Measurements from ENCODE around the gene EFCAB9.

EFCAB9 gene

DNA sequence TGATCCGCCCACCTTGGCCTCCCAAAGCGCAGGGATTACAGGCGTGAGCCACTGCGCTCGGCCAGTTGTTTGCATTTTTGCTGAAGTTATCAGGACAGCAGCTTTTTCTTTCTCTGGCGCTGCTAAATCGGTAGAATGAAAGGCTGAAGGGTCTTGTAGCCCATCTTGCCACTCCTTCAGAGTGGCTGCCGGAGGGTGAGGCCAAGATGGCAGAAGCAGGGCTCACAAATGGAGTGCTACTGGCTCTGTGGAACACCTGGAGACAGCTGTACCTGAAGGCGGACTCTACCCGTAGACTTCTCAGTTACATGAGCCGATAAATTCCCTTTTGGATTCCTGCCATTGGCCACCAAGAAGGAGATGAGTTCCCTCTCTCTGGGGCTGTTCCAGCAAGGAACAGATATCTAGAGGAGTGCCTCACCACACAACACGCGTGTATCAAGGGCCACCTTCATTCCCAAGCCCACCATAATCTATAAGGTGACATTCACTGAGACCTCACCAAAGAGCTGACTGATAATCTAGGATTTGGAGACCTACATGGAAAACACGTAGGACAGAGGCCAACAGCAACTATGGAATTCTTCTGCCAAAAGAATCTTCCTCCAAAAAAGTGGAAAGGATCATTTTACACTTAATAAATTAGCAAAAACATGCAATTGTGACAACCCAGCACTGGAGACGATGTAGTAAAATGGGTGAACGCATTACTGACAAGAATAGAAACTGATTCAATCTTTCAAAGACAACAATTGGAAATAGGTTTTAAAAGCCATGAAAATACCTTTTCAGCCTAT lies 27.7 kb upstream of the EFCAB9 start:
- DNase-seq = no peak

GRCh38 chr5:172167895-172168294 lies 26.1 kb upstream of the EFCAB9 start:
- DNase-seq = peak; percentile 1

DNA sequence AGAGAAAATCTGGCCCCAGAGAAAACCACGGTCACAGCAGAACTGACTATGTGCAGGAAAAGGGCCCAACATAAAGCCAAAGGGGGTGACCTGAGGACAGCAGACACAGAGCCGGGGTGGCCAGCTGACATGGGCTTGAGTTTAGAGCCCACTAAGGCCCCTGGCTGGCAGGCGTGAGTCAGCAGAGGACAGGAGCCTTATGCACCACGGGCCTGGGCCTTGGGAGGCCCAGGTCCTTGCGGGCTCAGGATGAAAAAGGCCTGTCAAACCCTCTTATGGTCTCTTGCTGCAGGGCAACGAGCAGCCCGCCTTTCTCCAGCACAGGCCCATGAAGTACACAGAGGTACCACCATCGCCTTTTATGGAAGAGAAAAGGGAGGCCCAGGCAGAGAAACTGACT lies 25.7 kb upstream of the EFCAB9 start:
- DNase-seq = peak; percentile 2

DNA sequence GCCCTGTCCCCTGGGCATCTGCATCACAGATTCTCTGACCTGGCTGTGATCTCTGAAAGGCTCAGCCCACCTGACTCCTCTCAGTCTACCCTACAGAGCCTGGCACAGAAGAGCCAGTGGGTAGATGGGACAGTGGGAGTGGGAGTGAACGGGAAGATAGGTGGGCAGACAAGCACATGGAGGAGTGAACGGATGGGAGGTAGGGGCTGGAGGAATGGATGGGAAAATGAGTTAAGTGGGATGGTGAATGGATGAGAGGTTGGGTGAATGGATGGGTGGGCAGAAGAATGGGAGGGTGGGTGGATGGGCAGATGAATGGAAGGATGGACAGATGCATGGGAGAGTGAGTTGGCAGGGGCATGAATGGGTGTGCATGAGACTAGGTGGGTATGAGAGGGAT lies 24.8 kb upstream of the EFCAB9 start:
- no peak for DNase-seq

DNA sequence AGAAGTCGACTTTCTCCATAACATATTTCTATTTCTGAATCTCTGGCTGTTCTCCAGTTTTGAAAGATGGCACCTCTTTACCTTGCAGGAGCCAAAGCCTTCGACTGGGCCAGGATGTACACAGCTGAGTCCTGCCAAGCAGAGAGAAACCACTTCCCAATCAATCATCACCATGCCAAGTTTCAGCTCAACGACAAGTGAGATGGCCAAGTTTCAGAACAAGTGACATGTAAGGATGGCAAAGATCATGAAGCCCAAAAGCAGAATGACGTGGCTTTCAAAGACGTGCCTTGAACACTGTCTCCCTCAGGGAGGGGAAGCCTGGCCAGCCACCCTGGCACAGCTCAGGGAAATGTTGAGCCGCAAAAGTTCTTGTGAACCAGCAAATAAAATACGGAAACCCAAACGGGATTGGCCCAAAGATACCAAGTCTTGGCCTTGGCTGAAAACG lies 23.7 kb upstream of the EFCAB9 start:
- peak; percentile 10 for DNase-seq

GRCh38 chr5:172171118-172171517 lies 22.9 kb upstream of the EFCAB9 start:
- no peak for DNase-seq

DNA sequence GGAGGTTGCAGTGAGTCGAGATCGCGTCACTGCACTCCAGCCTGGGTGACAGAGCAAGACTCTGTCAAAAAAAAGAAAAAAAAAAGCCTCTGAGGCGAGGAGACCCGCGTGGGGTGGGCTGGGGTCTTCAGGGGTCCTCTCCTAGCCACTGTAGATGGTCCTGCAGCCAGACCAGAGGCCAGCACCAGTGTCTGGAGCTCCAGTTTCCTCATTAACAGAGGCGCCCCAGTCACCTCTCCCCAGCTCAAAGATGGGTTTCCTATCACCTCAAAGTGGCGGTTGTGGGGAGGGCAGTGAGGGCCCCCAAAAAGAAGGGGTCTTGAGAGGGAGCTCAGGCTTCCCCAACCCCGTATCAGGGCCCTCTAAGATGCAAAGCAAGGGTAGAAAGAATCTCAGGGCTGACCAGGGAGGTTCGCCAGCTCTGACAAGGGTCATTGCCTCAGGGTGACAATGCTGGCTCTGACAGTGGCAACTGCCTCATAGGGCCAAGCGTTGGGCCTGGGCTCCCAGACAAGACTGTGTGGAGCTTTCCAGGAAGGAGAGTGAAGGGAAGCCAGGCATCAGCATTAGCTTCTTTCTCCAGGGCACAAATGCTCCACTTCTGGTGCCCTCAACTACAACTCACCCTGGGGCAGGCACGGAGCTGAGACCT lies 20.9 kb upstream of the EFCAB9 start:
- no peak for DNase-seq

- DNase-seq = peak; percentile 75
These were observed 20.3 kb upstream of the EFCAB9 start for GRCh38 chr5:172173564-172174153.

GRCh38 chr5:172175263-172175719 lies 18.7 kb upstream of the EFCAB9 start:
- DNase-seq = peak; percentile 94

- DNase-seq = no peak
These were observed 16.8 kb upstream of the EFCAB9 start for GRCh38 chr5:172177176-172177575.

DNA sequence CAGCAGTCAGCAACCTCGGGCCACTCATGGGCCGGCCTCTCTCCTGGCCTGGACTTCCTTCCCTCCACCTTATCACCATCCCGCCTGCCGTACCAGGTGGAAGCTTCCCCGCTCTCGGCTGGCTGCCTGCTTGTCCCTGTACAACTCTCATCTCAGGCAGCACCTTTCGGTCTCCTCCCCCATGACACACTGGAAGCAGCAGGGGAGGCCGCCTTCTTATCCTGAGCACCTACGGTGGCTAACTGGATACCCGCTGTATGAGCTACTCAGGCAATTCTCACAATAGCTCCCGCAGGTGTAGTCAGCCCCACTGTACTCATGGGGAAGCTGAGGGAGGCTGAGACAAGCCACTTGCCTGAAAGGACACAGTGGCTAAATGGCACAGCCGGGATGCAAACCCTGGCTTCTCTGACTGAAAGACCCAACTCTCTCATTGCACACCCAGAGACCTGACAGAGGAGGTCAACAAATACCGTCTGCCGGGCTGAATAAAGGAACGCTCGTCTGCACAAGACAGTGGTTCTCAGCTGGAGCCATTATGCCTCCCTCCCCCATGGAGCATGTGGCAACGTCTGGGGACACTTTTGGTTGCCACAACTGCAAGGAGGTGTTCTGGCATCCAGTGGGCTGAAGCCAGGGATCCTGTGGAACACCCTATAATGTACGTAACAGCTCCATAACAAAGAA lies 15.5 kb upstream of the EFCAB9 start:
- peak; percentile 64 for DNase-seq

GRCh38 chr5:172178991-172179989 lies 14.7 kb upstream of the EFCAB9 start:
- DNase-seq = peak; percentile 62

DNA sequence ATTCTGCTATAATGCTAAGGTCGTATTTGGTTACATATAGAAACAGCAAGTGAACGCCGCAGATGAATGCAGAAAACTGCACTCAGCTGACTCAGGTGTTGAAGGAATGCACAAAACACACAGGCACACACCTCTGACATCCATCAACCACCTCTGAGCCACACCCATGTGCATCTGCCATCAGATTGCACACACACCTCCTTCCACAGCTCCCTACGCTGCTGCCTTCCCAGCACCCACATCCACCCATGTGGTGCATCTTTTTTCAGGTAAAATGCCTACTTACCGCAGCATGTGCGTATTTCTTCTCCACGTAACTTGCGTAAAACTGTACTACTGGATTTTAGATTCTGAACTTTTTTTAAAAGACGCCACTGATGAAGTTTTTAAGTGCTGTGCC lies 13.0 kb upstream of the EFCAB9 start:
- peak; percentile 58 for DNase-seq

DNA sequence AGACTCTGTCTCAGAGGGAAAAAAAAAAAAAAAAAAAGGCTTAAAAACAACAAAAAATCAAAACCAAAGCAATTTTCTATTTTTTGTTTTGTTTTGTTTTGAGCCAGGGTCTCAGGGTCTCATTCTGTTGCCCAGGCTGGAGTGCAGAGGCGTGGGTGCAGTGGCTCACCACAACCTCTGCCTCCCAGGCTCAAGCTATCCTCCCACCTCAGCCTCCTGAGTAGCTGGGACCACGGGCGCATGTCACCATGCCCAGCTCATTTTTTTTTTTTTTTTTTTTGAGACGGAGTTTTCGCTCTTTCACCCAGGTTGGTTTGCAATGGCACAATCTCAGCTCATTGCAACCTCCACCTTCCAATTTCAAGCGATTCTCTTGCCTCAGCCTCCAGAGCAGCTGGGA lies 11.7 kb upstream of the EFCAB9 start:
- DNase-seq = no peak

DNA sequence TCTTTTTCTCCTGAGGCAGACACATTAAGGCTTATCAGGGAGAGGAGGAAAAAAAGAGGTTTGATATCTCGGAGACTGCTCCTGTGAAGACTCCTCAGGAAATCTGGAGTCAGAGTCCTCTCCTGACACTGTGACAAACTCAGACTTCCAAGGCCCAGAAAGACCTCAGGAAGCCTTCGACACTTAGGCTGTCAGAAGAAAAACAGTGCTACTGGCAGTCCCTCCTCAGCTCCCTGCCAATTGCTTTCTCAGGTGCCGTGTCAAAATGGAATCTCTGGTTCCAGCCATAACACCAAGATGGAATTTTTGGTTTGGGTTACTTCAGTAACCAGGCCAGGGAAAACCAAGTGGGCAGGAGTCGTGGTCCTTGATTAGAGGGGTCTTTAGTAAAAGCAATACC lies 10.1 kb upstream of the EFCAB9 start:
- no peak for DNase-seq

GRCh38 chr5:172185096-172185461 lies 8.9 kb upstream of the EFCAB9 start:
- DNase-seq = no peak

- no peak for DNase-seq
These were observed 7.8 kb upstream of the EFCAB9 start for GRCh38 chr5:172186114-172186695.

DNA sequence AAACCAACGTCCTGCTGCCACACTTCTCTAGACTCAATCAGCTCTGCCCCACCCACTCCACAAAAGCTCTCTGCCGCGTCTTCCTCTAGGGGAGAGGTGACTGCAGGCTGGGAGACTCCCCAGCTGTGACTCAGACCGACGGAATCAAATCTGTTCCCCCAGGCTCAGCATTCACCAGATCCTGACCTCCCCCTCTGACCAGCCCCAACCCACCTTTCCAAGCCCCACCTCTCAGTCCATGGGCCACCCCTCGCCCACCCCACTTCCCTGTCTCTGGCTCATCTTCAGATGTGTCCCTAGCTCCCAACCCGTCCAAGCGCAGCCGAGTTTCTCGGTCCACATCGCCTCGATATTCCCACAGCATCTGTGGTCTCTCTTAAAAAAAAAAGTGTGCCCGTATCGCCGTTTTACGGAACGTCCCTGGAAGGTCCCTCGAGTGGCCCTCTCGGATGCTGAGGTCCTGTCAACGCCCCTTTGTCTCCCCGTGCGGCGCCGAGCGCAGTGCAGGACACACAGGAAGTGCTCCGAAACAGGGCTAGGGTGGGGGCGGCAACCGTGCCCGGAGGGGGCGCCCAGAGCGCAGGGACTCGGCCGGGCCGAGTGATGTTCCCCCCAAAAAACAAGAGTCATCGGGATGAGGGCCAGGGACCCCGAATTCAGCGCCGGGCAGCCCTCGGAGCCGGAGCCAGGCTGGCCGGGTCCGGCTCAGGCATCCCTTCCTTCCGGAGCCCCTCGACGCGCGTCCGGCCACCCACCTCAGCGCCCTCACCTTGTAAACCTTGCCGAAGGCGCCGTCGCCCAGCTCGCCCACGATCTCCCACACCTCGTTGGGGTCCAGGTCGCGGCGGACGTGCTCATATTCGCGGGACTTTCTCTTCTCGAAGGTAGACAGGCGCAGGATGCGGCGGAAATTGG lies 6.6 kb upstream of the EFCAB9 start:
- DNase-seq = peak; percentile 80

DNA sequence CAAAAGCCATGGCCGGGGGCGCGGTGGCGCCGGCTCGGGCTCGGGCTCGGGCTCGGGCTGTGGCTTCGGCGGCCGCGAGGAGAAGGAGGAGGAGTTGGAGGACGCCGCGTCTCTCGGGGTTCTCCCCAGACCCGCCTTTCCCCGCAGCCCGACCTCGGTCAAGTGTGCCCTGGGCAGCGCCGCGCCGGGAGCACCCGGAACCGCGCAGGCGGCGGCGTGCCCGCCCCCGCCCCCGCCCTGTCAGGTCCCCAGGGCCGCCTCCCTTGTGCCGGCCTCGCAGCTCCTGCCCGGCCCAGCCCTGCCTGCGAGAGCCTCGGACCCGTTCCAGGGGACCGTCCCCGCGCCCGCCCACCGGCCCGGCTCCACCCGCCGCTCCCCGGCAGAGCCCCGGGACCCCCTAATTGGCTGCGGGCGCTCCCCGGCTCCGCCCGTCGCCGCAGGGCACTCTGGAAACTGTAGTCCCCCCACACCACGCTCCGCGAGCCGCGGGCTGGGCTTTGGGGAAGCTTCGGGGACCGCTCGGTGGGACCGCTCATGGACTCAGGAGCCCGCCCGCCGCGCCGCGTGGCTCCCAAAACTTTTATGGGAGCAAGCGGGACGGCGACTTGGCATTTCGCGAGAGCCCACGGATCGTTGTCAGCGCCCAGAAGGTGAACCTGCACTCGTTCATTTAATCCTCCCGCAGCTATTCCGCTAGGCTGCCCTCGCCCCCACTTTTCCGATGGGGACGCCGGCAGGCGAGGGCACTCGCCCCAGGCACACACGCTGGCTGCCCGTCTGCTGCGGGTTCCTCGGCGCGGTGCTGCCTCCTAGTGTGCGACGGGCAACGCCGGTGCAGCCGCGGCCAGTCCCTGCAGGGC lies 5.7 kb upstream of the EFCAB9 start, which contains the start of gene STK10:
STK10 (minus strand) TSS at position 192 of the 860 bp plus-strand sequence; CDS start at position 10, 182 bp downstream.
- peak; percentile 93 for DNase-seq
